ENCODE results near the gene SLC25A21. TPM values are rescaled to one million over a fixed set of nuclear protein-coding genes. Genes with fewer than 3 reads are reported as not detected.
A peak's percentile ranks its signal among the peaks of the same experiment; 100 is the strongest.

SLC25A21 gene
- total and polyA plus RNA-seq, 2 of the 13 experiments (the other 11 are each of a cell fraction or from before 2014, with no cell fraction given), result 1.9 to 2.9 TPM

DNA sequence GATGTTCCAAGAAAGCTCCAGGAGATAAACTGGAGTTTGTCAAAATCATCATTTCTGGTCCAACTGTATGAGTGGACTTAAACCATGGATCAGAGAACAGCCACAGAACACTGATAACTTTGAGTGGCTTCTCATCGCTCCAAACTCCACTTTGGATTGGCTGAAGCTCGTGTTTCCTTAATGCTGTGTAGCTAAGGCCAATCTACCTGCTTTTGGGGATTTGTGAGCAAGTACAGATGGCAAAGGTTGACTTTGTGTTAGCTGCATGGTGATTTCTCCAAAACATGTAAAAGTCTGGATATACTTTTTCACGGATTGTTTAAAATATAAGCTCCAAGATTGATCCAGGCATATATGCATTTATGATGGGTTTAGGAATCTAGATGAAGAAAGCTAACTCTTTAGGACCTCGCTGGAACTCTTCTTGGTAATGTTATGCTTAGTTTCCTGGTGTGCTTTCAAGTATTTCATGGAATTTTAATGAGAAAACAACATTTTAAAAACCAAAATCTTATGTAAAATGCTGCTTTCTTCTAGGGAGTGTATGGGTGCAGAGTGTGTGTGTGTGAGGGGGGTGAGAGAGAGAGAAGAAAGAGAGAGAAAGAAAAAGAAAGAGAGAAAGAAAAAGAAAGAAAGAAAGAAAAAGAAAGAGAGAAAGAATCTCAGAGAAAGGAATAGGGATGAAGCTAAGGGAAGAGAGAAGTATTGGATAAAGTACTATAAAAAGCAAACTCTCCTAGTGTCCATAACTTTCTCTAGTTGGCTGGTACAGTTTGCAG is 522.3 kb downstream of the SLC25A21 start:
- no TSS peak for BruUV-seq (replicated peaks)
- no peak for TF ChIP-seq KLF11 (CRISPR knock-in tag; IDR thresholded peaks at IDR 0.05)
- TF ChIP-seq, protein P1, sequence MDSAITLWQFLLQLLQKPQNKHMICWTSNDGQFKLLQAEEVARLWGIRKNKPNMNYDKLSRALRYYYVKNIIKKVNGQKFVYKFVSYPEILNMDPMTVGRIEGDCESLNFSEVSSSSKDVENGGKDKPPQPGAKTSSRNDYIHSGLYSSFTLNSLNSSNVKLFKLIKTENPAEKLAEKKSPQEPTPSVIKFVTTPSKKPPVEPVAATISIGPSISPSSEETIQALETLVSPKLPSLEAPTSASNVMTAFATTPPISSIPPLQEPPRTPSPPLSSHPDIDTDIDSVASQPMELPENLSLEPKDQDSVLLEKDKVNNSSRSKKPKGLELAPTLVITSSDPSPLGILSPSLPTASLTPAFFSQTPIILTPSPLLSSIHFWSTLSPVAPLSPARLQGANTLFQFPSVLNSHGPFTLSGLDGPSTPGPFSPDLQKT (CRISPR knock-in tag; IDR thresholded peaks at IDR 0.05; ENCODE audit: borderline replicate concordance), result no peak
- no peak for TF ChIP-seq SP2 (CRISPR knock-in tag; IDR thresholded peaks at IDR 0.05)
- TF ChIP-seq, protein P2, sequence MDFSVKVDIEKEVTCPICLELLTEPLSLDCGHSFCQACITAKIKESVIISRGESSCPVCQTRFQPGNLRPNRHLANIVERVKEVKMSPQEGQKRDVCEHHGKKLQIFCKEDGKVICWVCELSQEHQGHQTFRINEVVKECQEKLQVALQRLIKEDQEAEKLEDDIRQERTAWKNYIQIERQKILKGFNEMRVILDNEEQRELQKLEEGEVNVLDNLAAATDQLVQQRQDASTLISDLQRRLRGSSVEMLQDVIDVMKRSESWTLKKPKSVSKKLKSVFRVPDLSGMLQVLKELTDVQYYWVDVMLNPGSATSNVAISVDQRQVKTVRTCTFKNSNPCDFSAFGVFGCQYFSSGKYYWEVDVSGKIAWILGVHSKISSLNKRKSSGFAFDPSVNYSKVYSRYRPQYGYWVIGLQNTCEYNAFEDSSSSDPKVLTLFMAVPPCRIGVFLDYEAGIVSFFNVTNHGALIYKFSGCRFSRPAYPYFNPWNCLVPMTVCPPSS (IDR thresholded peaks at IDR 0.05), result peak; percentile 57; the same call in 1 of the 2 replicates
- TF ChIP-seq ZNF713 (CRISPR knock-in tag; IDR thresholded peaks at IDR 0.05), result no peak
- TF ChIP-seq ZNF709 (CRISPR knock-in tag; IDR thresholded peaks at IDR 0.05), result no peak
- ChIA-PET CTCF (ENCODE audit: low intra/inter-chr PET ratio, low total read pairs) (interaction anchor here (4.2 kb wide), 1 partner anchor 292 kb away, joined by 39 read pairs; no protein-coding TSS in a partner anchor), POLR2A (no interaction called here)
- Histone ChIP-seq H3K4me1 (ENCODE audit: insufficient read depth, low read length) (peaks cover 12% of the 10 kb centered on the region), H3K27me3 (ENCODE audit: control insufficient read depth in 1 of 2, insufficient read depth in 2 of 2, low read length in 2 of 2) (peaks cover 14 to 57% of the 10 kb centered on the region in 2 experiments), H4K20me1 (ENCODE audit: insufficient read depth, low read length) (no peaks in the 10 kb centered on the region), H3K4me2 (ENCODE audit: low read depth, low read length) (no peak overlapping the region), H3K79me2 (ENCODE audit: insufficient read depth, low read length) (no peaks in the 10 kb centered on the region), H3K9ac (ENCODE audit: insufficient read depth, low read depth, low read length) (no peak overlapping the region), H3K9me3 (ENCODE audit: low read length) (no peaks in the 10 kb centered on the region), H3K4me3 (replicated peaks in 1 of 3; ENCODE audit: insufficient read depth in 1 of 3, low read depth in 2 of 3, low read length in 3 of 3) (no peak overlapping the region), H3K27ac (ENCODE audit: extremely low read length, insufficient read depth, low read length) (no peak overlapping the region), H3K36me3 (replicated peaks in 1 of 2; ENCODE audit: control insufficient read depth in 1 of 2, insufficient read depth in 2 of 2, low read length in 2 of 2) (no peaks in the 10 kb centered on the region), H2AFZ (ENCODE audit: low read length) (no peak overlapping the region)
- 10% methylated on average over 4 of the region's 4 CpGs for WGBS (ENCODE audit: low lambda C conversion rate)
- ATAC-seq (no peak), FAIRE-seq (no peak), DNase-seq (ENCODE audit: low spot score) (no peak)
- intact Hi-C loops (cut with micrococcal nuclease; ENCODE audit: unreplicated experiment) (loop anchor here (5.0 kb wide), 1 partner anchor 387 kb away; no protein-coding TSS in a partner anchor), in situ Hi-C loops (cut with HindIII; ENCODE audit: extremely low pct_ligation_motif_present, low pct_unique_long_range_greater_than_20kb) (loop anchor here (5.0 kb wide), 2 partner anchors 287 to 502 kb away; no protein-coding TSS in a partner anchor)
